WTC11 (cell line): ENCODE results near the gene PTPRN2.

ENCODE experiments used
- AFF4 ChIP-seq: sonication (generic); formaldehyde crosslinking; IDR thresholded peaks from 2 replicates; pipeline ENCODE4 v1.8.1; 2023; ENCODE audit warnings: mild to moderate bottlenecking, missing genetic modification reagents, borderline replicate concordance
- CTCF ChIP-seq: fragments of 200-600 bp; IDR thresholded peaks from 2 replicates; pipeline ENCODE4 v1.8.0; 2022; ENCODE audit warnings: antibody characterized with exemption
- FOXK1 ChIP-seq: sonication (generic); formaldehyde crosslinking; IDR thresholded peaks from 2 replicates; pipeline ENCODE4 v1.8.0; 2022; ENCODE audit warnings: mild to moderate bottlenecking, moderate library complexity, missing genetic modification reagents
- FOXP1 ChIP-seq: sonication (generic); formaldehyde crosslinking; IDR thresholded peaks from 2 replicates; pipeline ENCODE4 v1.8.0; 2022; ENCODE audit warnings: missing genetic modification reagents, mild to moderate bottlenecking, moderate library complexity, borderline replicate concordance
- JUN ChIP-seq: sonication (generic); formaldehyde crosslinking; IDR thresholded peaks from 2 replicates; pipeline ENCODE4 v1.8.0; 2023; ENCODE audit warnings: mild to moderate bottlenecking, missing genetic modification reagents
- NFYB ChIP-seq: sonication (generic); formaldehyde crosslinking; conservative IDR thresholded peaks from 2 replicates; pipeline ENCODE4 v1.8.0; 2022; ENCODE audit warnings: low read depth, missing genetic modification reagents
- NR2C2 ChIP-seq: sonication (generic); formaldehyde crosslinking; IDR thresholded peaks from 2 replicates; pipeline ENCODE4 v1.8.0; 2022; ENCODE audit warnings: mild to moderate bottlenecking, missing genetic modification reagents
- PREB ChIP-seq: sonication (generic); formaldehyde crosslinking; IDR thresholded peaks from 2 replicates; pipeline ENCODE4 v1.8.1; 2022; ENCODE audit warnings: mild to moderate bottlenecking, missing genetic modification reagents, moderate library complexity, borderline replicate concordance
- TEAD4 ChIP-seq: sonication (generic); formaldehyde crosslinking; IDR thresholded peaks from 2 replicates; pipeline ENCODE4 v1.8.0; 2022; ENCODE audit warnings: mild to moderate bottlenecking, missing genetic modification reagents
- TP53 ChIP-seq: sonication (generic); formaldehyde crosslinking; IDR thresholded peaks from 2 replicates; pipeline ENCODE4 v1.8.1; 2023; ENCODE audit warnings: mild to moderate bottlenecking, missing genetic modification reagents
- ZBTB21 ChIP-seq: sonication (generic); formaldehyde crosslinking; IDR thresholded peaks from 2 replicates; pipeline ENCODE4 v1.8.1; 2023; ENCODE audit warnings: mild to moderate bottlenecking, missing genetic modification reagents, borderline replicate concordance
- ZNF121 ChIP-seq: sonication (generic); formaldehyde crosslinking; IDR thresholded peaks from 2 replicates; pipeline ENCODE4 v1.8.0; 2023; ENCODE audit warnings: missing genetic modification reagents
- ZNF671 ChIP-seq: fragments of 250-450 bp; sonication (Bioruptor Pico); IDR thresholded peaks from 2 replicates; pipeline ENCODE4 v1.8.0; 2021; ENCODE audit warnings: mild to moderate bottlenecking

GRCh38 chr7:157499835-157500153 is 1087.8 kb downstream of the PTPRN2 start:
- TF ChIP-seq CTCF, result no peak
- no peak for TF ChIP-seq AFF4
- TF ChIP-seq ZNF121 (CRISPR knock-in tag), result no peak
- no peak for TF ChIP-seq TEAD4 (CRISPR knock-in tag)
- TF ChIP-seq FOXP1 (CRISPR knock-in tag), result no peak
- TF ChIP-seq PREB (CRISPR knock-in tag), result no peak
- no peak for TF ChIP-seq TP53 (CRISPR knock-in tag)
- no peak for TF ChIP-seq JUN (CRISPR knock-in tag)
- TF ChIP-seq ZBTB21 (CRISPR knock-in tag), result no peak
- TF ChIP-seq NR2C2 (CRISPR knock-in tag), result no peak
- TF ChIP-seq FOXK1 (CRISPR knock-in tag), result no peak
- no peak for TF ChIP-seq ZNF671 (CRISPR knock-in tag)
- TF ChIP-seq NFYB (CRISPR knock-in tag), result no peak
